Limb (tissue), 2 donors: ENCODE measurements around the gene ZBED5.
A peak's percentile ranks its signal among the peaks of the same experiment; 100 is the strongest.
"Not testable (repeated sequence)": the region's sequence is repeated elsewhere in the genome, so short reads cannot be mapped to it uniquely, and the experiment has no call there.

ENCODE experiments used
- DNase-seq, 2 donors: peaks; one replicate each; pipeline ENCODE4 v3.0.0-alpha.2; 2016; ENCODE audit errors: extremely low spot score in 2 of 2

The ZBED5 gene

DNA sequence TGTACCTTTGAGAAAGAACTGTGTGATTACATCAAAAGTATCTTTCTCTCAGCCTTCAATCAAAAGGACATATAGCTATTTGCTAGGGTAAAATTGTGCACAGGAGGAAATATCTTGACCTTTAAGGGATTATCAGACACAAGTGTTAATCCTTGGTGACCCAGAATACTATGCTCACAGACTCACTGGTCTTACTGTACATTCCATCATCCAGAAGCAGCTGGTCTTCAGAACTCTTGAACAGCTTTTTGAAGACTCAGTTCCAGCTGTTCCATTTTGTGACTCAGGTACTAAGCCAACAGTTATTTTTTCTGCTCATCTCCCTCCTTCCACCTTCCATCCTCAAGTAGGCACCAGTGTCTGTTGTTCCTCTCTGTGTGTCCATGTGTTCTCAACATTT lies 19.8 kb downstream of the ZBED5 start:
- DNase-seq = no peak

DNA sequence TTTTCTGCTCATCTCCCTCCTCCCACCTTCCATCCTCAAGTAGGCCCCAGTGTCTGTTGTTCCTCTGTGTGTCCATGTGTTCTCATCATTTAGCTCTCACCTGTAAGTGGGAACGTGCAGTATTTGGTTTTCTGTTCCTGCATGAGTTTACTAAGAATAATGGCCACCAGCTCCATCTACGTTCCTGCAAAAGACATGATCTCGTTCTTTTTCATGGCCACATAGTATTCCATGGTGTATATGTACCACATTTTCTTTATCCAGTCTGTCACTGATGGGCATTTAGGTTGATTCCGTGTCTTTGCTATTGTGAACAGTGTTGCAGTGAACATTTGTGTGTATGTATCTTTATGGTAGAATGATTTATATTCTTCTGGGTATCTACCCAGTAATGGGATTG lies 21.0 kb downstream of the ZBED5 start:
- DNase-seq = not testable (repeated sequence)

DNA sequence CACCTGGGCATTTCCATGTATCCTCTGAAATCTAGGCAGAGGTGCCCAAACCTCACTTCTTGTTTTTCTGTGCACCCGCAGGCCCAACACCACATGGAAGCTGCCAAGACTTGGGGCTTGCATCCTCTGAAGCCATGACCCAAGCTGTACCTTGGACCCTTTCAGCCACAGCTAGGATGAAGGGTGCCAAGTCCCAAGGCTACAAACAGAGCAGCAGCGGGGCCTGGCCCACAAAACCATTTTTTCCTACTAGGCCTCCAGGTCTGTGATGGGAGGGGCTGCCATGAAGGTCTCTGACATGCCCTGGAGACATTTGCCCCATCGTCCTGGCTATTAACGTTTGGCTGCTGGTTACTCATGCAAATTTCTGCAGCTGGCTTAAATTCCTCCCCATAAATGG lies 28.7 kb downstream of the ZBED5 start:
- no peak for DNase-seq

DNA sequence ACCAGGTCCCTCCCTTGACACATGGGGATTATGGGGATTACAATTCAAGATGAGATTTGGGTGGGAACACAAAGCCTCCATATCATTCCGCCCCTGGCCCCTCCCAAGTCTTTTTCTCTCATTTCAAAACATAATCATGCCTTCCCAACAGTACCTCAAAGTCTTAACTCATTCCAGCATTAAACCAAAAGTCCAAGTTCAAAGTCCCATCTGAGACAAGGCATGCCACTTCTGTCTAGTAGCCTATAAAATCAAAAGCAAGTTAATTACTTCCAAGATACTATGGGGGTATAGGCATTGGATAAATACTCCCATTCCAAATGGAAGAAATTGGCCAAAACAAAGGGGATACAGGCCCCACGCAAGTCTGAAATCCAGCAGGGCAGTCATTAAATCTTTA lies 29.5 kb downstream of the ZBED5 start:
- DNase-seq = no peak

DNA sequence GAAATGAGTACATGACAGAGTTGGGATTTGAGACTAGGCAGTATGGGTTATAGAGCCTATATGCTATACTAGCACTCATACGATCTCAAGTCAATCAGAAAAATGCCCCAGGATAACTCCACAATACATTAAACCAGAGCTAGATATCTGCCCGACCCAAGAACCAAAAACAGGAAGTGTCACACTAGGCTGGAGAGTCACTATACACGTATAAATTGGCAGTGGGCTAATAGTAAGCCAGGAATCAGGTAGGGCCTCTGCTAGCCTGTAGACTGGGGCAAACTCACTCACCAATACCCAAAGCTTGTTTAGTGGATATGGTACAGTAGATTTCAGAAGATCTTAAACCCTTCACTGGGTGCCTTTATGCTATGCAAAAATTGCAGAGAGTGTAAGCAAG lies 33.0 kb downstream of the ZBED5 start:
- DNase-seq = no peak

GRCh38 chr11:10823152-10823579 lies 34.7 kb downstream of the ZBED5 start:
- no peak for DNase-seq

DNA sequence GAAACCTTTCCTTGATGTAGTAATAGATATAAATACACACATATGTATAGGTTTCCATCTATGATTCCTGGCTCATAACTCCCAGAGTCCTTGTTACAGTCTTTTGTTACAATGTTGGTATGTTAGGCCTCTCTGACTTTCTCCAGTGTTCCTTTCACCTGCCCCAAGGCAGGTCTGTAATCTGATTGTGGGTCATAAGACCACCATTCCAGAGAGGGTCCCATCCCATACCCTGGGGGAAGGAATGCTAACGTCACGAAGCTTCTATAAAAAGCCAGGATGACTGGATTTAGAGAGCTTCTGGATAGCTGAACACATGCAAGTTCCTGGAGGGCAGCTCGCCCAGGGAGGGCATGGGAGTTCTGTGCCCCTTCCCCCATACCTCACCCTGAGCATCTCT lies 35.4 kb downstream of the ZBED5 start:
- DNase-seq = not testable (repeated sequence)

DNA sequence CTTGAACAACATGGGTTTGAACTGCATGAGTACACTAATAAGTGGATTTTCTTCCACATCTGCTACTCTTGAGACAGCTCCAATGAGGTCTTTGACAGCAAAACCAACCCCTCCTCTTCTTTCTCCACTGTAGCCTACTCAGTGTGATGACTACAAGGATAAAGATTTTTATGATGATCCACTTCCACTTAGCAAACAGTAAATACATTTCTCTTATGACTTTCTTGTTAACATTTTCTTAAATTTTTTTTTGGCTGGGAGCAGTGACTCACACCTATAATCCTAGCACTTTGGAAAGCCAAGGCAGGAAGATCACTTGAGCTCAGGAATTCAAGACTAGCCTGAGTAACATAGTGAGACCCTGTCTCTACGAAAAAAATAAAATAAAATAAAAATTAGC lies 39.3 kb downstream of the ZBED5 start:
- no peak for DNase-seq

DNA sequence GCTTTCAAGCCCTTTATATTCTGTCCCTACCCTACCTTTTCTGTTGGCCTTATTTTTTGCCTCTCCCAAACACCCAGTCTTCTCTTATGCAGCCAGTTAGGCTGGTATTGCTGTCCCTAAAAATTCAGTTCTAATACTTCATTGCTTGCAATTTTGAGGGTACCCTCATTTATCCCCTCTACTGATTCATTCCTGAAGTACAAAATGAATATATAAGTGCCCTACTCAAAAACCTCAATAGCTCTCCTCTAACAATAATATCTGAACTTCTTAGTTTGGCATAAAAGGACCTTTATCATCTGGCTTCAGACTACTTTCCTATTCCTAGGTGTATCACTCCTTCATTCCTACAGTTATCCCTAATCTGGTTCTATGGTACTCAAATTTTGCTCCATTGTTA lies 43.9 kb downstream of the ZBED5 start:
- DNase-seq = no peak

DNA sequence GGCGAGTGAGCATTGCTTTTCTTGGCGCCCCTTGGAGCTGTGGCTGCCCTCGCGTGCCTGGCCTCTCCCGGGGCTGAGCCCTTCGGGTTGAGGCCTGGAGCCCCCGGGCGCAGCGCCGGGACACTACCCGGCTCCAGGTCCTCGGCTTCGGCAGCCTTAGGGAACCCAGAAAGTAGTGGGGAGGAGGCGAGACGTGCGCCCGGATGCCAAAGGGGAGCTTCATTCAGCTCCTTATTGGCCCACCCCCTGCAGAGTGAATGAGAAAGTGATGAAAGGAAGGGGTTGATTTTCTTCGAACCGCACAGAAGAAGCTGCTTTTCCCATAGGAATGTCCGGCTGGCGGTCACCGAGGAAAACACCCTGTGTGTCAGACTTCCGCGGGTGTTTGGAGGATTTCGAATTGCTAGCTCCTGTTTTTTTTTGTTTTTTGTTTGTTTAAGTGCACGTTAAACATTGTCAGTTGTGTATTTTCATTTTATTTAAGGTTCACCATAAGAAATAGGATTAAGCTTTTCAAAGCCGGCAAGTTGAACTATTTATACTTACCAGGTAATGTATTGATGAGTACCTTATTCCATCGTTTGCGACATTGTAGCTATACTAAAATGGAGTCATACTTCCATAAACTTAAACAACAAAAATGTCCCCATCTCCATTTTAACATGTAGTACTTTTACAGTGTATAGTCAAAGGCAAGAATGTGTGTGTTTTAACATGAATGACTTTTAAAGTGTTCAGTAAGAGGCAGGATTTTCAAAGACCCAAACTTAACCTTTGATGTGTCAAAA lies 48.3 kb downstream of the ZBED5 start:
- DNase-seq = peak in 1 of 2 donors; percentile 44

DNA sequence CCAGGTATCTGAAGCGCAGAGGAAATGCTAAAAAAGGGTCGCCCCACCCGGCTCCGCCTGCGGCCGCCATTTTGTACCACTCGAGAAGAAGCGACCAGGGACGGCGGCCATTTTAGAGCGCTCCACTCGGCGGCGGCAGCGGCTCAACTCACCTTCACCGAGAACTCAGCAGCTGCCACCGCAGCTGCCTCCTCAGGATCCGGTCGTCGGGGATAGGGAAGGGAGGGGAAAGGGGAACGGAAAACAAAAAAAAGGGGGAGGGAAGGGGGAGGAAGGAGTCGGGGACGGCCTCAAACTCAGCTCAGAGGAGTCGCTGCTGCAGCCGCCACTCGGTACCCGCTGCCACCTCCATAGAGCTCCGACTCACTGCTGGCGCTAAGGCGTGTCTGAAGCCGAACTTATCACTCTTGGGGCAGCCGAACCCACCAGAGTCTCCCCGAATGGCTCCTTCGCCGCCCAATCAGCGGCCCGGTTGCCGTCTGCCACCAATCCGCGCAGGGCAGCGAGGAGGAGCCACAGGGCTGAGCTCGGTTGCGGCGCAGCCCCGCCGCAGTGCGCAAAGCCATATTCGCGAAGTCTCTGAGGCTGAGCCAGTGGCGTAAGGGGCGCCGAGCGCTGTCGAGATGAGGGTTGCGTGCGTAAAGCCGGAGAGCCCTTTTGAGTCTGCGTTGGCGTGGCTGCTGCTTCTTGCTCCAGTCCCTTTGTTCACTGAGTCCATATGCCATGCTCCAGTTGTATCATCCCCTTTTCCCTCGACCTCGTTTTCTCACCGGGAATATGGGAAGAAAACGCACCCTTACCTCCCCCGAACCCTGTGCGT lies 49.1 kb downstream of the ZBED5 start, which contains the start of gene EIF4G2:
TSS of gene EIF4G2 (minus strand) at position 374 of the 820 bp plus-strand sequence.
- peak; percentile 99 for DNase-seq

DNA sequence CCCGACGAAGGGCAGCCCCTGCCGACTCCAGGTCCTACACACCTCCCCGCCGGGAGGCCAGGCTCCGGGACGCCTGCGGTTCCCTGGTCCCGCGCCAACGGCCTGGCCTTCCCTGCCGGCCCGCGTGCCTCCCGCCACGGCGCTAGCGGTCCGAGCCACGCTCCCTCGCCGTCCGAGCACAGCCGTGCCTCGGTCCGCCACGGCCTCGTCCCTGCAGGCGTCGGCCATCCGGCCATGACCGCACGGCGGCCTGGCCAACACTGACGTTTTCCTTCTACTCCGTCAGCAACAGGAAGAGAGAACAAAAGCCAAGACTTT lies 49.7 kb downstream of the ZBED5 start:
- no peak for DNase-seq

DNA sequence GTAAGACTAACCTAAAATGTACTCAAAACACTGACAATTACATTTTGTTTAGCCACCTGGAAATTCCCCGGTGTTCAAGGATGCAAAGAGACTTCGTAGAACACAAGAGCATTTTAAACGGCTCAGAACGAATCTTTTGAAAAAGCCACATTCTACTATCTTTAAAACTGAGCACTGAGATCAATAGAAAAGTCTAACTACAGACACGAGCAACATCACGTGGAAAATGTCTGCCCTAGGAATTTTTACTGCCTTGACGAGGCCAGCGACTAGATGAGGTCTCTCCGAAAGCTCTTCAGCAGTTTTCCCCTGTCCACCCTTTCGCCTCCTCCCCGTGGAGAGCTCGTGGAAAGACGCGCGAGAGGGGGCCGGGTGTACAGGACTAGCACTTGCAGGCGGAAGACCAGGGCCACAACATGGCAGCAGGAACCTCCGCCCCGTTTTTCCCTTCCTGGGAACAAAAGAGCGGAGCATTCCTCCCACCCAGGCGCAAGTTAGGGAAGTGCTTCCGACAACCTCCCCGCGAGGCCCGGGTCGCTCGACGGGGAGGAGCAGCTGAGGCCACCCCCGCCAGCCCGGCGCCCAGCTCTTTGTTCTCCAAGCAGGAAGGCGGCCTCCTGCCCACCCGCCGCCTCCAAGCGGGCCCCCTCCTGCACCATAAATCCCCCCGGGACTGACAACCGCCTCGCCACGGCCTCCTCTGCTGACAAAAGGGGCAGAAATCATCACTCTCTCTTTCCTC lies 50.2 kb downstream of the ZBED5 start:
- peak; percentile 32 to 83 for DNase-seq

- DNase-seq = no peak
These were observed 51.6 kb downstream of the ZBED5 start for GRCh38 chr11:10806206-10806605.

DNA sequence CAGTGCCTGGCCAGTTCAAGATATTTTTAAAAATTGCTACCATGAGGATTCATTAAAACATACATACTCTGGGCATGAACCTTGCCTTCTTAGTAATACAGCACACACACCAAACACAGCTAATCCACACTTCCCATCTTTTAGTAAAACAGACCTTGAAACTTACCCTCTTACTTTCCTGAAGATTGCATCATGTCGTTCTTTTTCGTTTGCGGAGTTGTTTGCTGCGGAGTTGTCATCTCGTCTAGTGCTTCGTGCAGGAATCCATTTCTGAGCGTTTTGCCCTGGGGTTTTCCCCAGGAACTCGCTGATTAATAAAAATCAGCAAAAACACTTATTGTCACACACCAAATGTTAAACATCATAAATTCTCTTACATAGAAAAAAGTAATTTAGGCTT lies 52.1 kb downstream of the ZBED5 start:
- no peak for DNase-seq

- DNase-seq = no peak
These were observed 54.2 kb downstream of the ZBED5 start for GRCh38 chr11:10803676-10804075.
